ENCODE results near the gene CFAP126.

The CFAP126 gene

GRCh38 chr1:161378014-161378413 is 10.3 kb upstream of the CFAP126 start:
- Histone ChIP-seq H3K4me1 (ENCODE audit: insufficient read depth, low read length, severe bottlenecking) (peaks cover 4% of the 10 kb centered on the region), H3K27me3 (ENCODE audit: insufficient read depth, low read length) (no peaks in the 10 kb centered on the region), H3K27ac (ENCODE audit: low read depth, low read length, poor library complexity, severe bottlenecking) (no peak overlapping the region), H3K79me2 (ENCODE audit: insufficient read depth, low read length) (no peaks in the 10 kb centered on the region), H3K4me2 (ENCODE audit: low read length) (no peak overlapping the region), H3K4me3 (ENCODE audit: low read depth, low read length, poor library complexity, severe bottlenecking) (no peak overlapping the region), H3K36me3 (ENCODE audit: insufficient read depth, low read length) (no peaks in the 10 kb centered on the region), H3F3A (ENCODE audit: insufficient read depth, low read length) (no peaks in the 10 kb centered on the region), H2AFZ (ENCODE audit: low read length) (no peak overlapping the region), H4K20me1 (ENCODE audit: insufficient read depth, low read length) (no peaks in the 10 kb centered on the region), H3K9me2 (ENCODE audit: low read depth, low read length) (no peaks in the 10 kb centered on the region), H3K9me3 (ENCODE audit: low read length) (no peaks in the 10 kb centered on the region), H3K9ac (ENCODE audit: low read length) (no peak overlapping the region)
- TF ChIP-seq, protein P1, sequence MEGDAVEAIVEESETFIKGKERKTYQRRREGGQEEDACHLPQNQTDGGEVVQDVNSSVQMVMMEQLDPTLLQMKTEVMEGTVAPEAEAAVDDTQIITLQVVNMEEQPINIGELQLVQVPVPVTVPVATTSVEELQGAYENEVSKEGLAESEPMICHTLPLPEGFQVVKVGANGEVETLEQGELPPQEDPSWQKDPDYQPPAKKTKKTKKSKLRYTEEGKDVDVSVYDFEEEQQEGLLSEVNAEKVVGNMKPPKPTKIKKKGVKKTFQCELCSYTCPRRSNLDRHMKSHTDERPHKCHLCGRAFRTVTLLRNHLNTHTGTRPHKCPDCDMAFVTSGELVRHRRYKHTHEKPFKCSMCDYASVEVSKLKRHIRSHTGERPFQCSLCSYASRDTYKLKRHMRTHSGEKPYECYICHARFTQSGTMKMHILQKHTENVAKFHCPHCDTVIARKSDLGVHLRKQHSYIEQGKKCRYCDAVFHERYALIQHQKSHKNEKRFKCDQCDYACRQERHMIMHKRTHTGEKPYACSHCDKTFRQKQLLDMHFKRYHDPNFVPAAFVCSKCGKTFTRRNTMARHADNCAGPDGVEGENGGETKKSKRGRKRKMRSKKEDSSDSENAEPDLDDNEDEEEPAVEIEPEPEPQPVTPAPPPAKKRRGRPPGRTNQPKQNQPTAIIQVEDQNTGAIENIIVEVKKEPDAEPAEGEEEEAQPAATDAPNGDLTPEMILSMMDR (IDR thresholded peaks at IDR 0.05; ENCODE audit: low read length): no peak
- no peak for TF ChIP-seq EZH2 (IDR thresholded peaks at IDR 0.05; ENCODE audit: borderline replicate concordance, low read length)

- Histone ChIP-seq H3K9me3 (ENCODE audit: low read length) (no peaks in the 10 kb centered on the region), H4K20me1 (ENCODE audit: insufficient read depth, low read length) (no peaks in the 10 kb centered on the region)
These were observed 6.7 kb upstream of the CFAP126 start for GRCh38 chr1:161374373-161374772.

GRCh38 chr1:161373442-161373841 is 5.8 kb upstream of the CFAP126 start:
- H3K4me2 ChIP-seq (ENCODE audit: low read length): no peak overlapping the region
- H3K27me3 ChIP-seq (ENCODE audit: insufficient read depth, low read length): no peaks in the 10 kb centered on the region
- no peaks in the 10 kb centered on the region for H4K20me1 ChIP-seq (ENCODE audit: insufficient read depth, low read length)
- no peaks in the 10 kb centered on the region for H3K9me2 ChIP-seq (ENCODE audit: low read depth, low read length)
- H3F3A ChIP-seq (ENCODE audit: insufficient read depth, low read length): no peaks in the 10 kb centered on the region
- H3K36me3 ChIP-seq (ENCODE audit: insufficient read depth, low read length): no peaks in the 10 kb centered on the region
- H3K4me3 ChIP-seq (ENCODE audit: low read depth, low read length, poor library complexity, severe bottlenecking): no peak overlapping the region
- no peak overlapping the region for H3K9ac ChIP-seq (ENCODE audit: low read length)
- H3K4me1 ChIP-seq (ENCODE audit: insufficient read depth, low read length, severe bottlenecking): no peaks in the 10 kb centered on the region
- H3K9me3 ChIP-seq (ENCODE audit: low read length): no peaks in the 10 kb centered on the region
- no peak overlapping the region for H3K27ac ChIP-seq (ENCODE audit: low read depth, low read length, poor library complexity, severe bottlenecking)
- TF ChIP-seq EZH2 (IDR thresholded peaks at IDR 0.05; ENCODE audit: borderline replicate concordance, low read length): no peak
- TF ChIP-seq, protein P1 (IDR thresholded peaks at IDR 0.05; ENCODE audit: low read length): no peak
- no peak overlapping the region for H2AFZ ChIP-seq (ENCODE audit: low read length)
- H3K79me2 ChIP-seq (ENCODE audit: insufficient read depth, low read length): no peaks in the 10 kb centered on the region

More at GRCh38 chr1:161374373-161374772, 6.7 kb upstream of the CFAP126 start:
- no peak overlapping the region for H3K4me3 ChIP-seq (ENCODE audit: low read depth, low read length, poor library complexity, severe bottlenecking)
- H3K9me2 ChIP-seq (ENCODE audit: low read depth, low read length): no peaks in the 10 kb centered on the region
- TF ChIP-seq, protein P1 (IDR thresholded peaks at IDR 0.05; ENCODE audit: low read length): peak; percentile 46
- no peak for TF ChIP-seq EZH2 (IDR thresholded peaks at IDR 0.05; ENCODE audit: borderline replicate concordance, low read length)
- no peaks in the 10 kb centered on the region for H3K79me2 ChIP-seq (ENCODE audit: insufficient read depth, low read length)
- H3K4me2 ChIP-seq (ENCODE audit: low read length): no peak overlapping the region
- no peak overlapping the region for H3K9ac ChIP-seq (ENCODE audit: low read length)
- H2AFZ ChIP-seq (ENCODE audit: low read length): no peak overlapping the region
- no peaks in the 10 kb centered on the region for H3K4me1 ChIP-seq (ENCODE audit: insufficient read depth, low read length, severe bottlenecking)
- H3K27ac ChIP-seq (ENCODE audit: low read depth, low read length, poor library complexity, severe bottlenecking): no peak overlapping the region
- H3F3A ChIP-seq (ENCODE audit: insufficient read depth, low read length): no peaks in the 10 kb centered on the region
- H3K27me3 ChIP-seq (ENCODE audit: insufficient read depth, low read length): no peaks in the 10 kb centered on the region
- no peaks in the 10 kb centered on the region for H3K36me3 ChIP-seq (ENCODE audit: insufficient read depth, low read length)

Measured in OCI-LY1 (cell line).